ENCODE results near the gene C12orf60. TPM values are rescaled to one million over a fixed set of nuclear protein-coding genes. Genes with fewer than 3 reads are reported as not detected.
A peak's percentile ranks its signal among the peaks of the same experiment; 100 is the strongest.

Gene C12orf60
- total and polyA plus RNA-seq, 4 experiments from 2014 or later = 0.45 to 2.0 (median 1.4) TPM

DNA sequence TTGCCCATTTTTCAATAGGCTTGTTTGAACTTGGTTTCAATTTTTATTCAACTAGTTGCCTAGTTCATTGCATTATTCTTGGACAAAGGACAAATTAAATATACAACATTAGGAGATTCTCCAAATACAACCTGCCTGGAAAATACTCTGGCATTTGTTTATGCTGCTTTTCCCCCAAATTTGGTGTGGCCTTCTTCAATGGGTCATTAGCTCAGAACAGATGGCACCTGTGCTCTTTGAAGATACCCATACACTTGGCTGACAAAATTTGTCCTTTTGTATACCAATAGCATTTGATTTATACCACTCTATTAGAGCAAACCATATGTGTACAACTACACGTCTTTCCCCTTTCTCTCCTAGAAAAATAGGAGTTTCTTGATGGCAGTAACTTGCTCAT is 35.9 kb upstream of the C12orf60 start:
- no peak overlapping the region for H3K27ac ChIP-seq (ENCODE audit: low read depth, low read length)
- H3K36me3 ChIP-seq (ENCODE audit: insufficient read depth, low read length) = no peaks in the 10 kb centered on the region
- H3K4me1 Mint-ChIP-seq = peaks cover 24 to 68% (median 40%) of the 10 kb centered on the region in 4 donors
- no peak overlapping the region for H3K4me3 ChIP-seq (ENCODE audit: low read length in 2 of 2)
- ChIA-PET CTCF (ENCODE audit: partially characterized antibody) (no interaction called here), POLR2A (ENCODE audit: partially characterized antibody) (interaction anchor here (0.6 to 1.2 kb wide), 2 partner anchors 36 to 228 kb away, joined by 3 read pairs; partner anchors contain the start of genes C12orf60 and WBP11)
- intact Hi-C loops (cut with micrococcal nuclease) = no loop called here
- H3K36me3 Mint-ChIP-seq = peaks cover 50 to 66% of the 10 kb centered on the region in 2 donors
- no peaks in the 10 kb centered on the region for H3K9me3 ChIP-seq (ENCODE audit: control insufficient read depth in 1 of 2, low read length in 2 of 2)
- no peaks in the 10 kb centered on the region for H3K27me3 ChIP-seq (ENCODE audit: insufficient read depth, low read length)
- no peaks in the 10 kb centered on the region for H3K27me3 Mint-ChIP-seq
- H3K9me3 Mint-ChIP-seq = peaks cover 3 to 39% (median 17%) of the 10 kb centered on the region in 8 donors
- peak overlapping the region in 5 of 7 donors; percentile 3 to 100 (median 77) for H3K27ac Mint-ChIP-seq
- peak overlapping the region; percentile 4 to 60 (median 44) for H3K4me3 Mint-ChIP-seq
- DNase-seq = no peak
- peaks cover 36% of the 10 kb centered on the region for H3K4me1 ChIP-seq (ENCODE audit: insufficient read depth, low read length)

GRCh38 chr12:14768823-14769405 is 34.6 kb upstream of the C12orf60 start:
- H3K27ac Mint-ChIP-seq = peak overlapping the region; percentile 97 to 100 (median 99)
- Histone ChIP-seq H3K36me3 (ENCODE audit: insufficient read depth, low read length) (no peaks in the 10 kb centered on the region), H3K27me3 (ENCODE audit: insufficient read depth, low read length) (no peaks in the 10 kb centered on the region), H3K4me1 (ENCODE audit: insufficient read depth, low read length) (peaks cover 49% of the 10 kb centered on the region), H3K27ac (ENCODE audit: low read depth, low read length) (peak overlapping the region; percentile 98), H3K4me3 (ENCODE audit: low read length in 2 of 2) (peak overlapping the region; percentile 88 to 92), H3K9me3 (ENCODE audit: control insufficient read depth in 1 of 2, low read length in 2 of 2) (no peaks in the 10 kb centered on the region)
- H3K4me3 Mint-ChIP-seq = peak overlapping the region; percentile 94 to 99 (median 97)
- peaks cover 44 to 62% of the 10 kb centered on the region in 2 donors for H3K36me3 Mint-ChIP-seq
- ChIA-PET CTCF (ENCODE audit: partially characterized antibody) (interaction anchor here (0.7 to 4.6 kb wide), 19 partner anchors 8 to 403 kb away, joined by 3 to 27 read pairs (median 6); partner anchors contain the start of genes ATF7IP, C12orf60 and WBP11), POLR2A (ENCODE audit: partially characterized antibody) (interaction anchor here (0.9 to 8.5 kb wide), 19 partner anchors 11 to 1142 kb away, joined by 3 to 376 read pairs (median 11); partner anchors contain the start of genes ARHGDIB, ATF7IP, C12orf60 and DERA)
- peak in 4 of 5 donors; percentile 8 to 64 (median 18) for DNase-seq
- intact Hi-C loops (cut with micrococcal nuclease) = no loop called here
- H3K9me3 Mint-ChIP-seq = peaks cover 3 to 36% (median 17%) of the 10 kb centered on the region in 8 donors
- H3K4me1 Mint-ChIP-seq = peaks cover 24 to 72% (median 44%) of the 10 kb centered on the region in 4 donors
- no peaks in the 10 kb centered on the region for H3K27me3 Mint-ChIP-seq

GRCh38 chr12:14769466-14769968 is 34.0 kb upstream of the C12orf60 start:
- Mint-ChIP-seq H3K36me3 (peaks cover 41 to 68% of the 10 kb centered on the region in 2 donors), H3K4me3 (peak overlapping the region; percentile 94 to 99 (median 97)), H3K27ac (peak overlapping the region; percentile 97 to 100 (median 99)), H3K27me3 (no peaks in the 10 kb centered on the region), H3K9me3 (peaks cover 3 to 31% (median 17%) of the 10 kb centered on the region in 8 donors), H3K4me1 (peaks cover 28 to 78% (median 48%) of the 10 kb centered on the region in 4 donors)
- no peak for DNase-seq
- CTCF ChIA-PET (ENCODE audit: partially characterized antibody) = interaction anchor here (0.7 to 4.6 kb wide), 24 partner anchors 9 to 404 kb away, joined by 3 to 27 read pairs (median 5); partner anchors contain the start of genes ATF7IP, C12orf60, ERP27 and WBP11
- peak overlapping the region; percentile 98 for H3K27ac ChIP-seq (ENCODE audit: low read depth, low read length)
- H3K4me1 ChIP-seq (ENCODE audit: insufficient read depth, low read length) = peaks cover 49% of the 10 kb centered on the region
- peak overlapping the region; percentile 88 to 92 for H3K4me3 ChIP-seq (ENCODE audit: low read length in 2 of 2)
- POLR2A ChIA-PET (ENCODE audit: partially characterized antibody) = interaction anchor here (0.6 to 8.5 kb wide), 36 partner anchors 10 to 1142 kb away, joined by 3 to 376 read pairs (median 6); partner anchors contain the start of genes ARHGDIB, ATF7IP, C12orf60 and DERA
- no peaks in the 10 kb centered on the region for H3K27me3 ChIP-seq (ENCODE audit: insufficient read depth, low read length)
- intact Hi-C loops (cut with micrococcal nuclease) = no loop called here
- H3K9me3 ChIP-seq (ENCODE audit: control insufficient read depth in 1 of 2, low read length in 2 of 2) = no peaks in the 10 kb centered on the region
- no peaks in the 10 kb centered on the region for H3K36me3 ChIP-seq (ENCODE audit: insufficient read depth, low read length)

DNA sequence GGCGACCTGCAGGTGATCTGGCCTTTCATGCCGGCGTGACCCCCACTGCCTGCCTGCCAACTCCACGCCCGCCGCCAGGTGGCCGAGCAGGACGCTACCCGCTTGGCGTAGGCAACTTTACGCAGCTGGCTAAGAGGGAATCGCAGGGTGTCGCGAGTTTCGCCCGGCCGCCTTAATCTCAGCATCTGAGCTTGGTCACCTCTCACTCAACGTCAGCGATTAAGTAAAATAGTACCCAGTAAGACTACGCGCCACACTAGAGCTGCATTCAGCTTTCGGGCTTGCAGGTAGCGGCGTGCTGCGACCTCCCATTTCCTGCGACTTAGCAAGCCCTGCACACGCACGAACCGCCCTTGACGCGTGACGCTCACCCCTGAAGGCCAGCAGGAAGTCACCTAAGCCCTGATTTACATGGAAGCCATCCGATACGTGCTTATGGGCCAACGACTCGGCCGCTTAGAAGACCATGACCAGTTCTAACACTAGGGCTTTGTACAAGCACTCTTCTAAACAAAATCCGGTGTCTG is 33.4 kb upstream of the C12orf60 start:
- H3K4me1 ChIP-seq (ENCODE audit: insufficient read depth, low read length) = peaks cover 50% of the 10 kb centered on the region
- peak overlapping the region; percentile 98 for H3K27ac ChIP-seq (ENCODE audit: low read depth, low read length)
- H3K4me3 Mint-ChIP-seq = peak overlapping the region; percentile 94 to 99 (median 97)
- ChIA-PET CTCF (ENCODE audit: partially characterized antibody) (interaction anchor here (0.6 to 4.6 kb wide), 22 partner anchors 10 to 405 kb away, joined by 3 to 27 read pairs (median 6); partner anchors contain the start of genes ATF7IP, C12orf60, ERP27 and WBP11), POLR2A (ENCODE audit: partially characterized antibody) (interaction anchor here (0.6 to 8.5 kb wide), 40 partner anchors 10 to 1141 kb away, joined by 3 to 376 read pairs (median 6); partner anchors contain the start of genes ARHGDIB, ATF7IP, C12orf60 and DERA)
- no peaks in the 10 kb centered on the region for H3K36me3 ChIP-seq (ENCODE audit: insufficient read depth, low read length)
- intact Hi-C loops (cut with micrococcal nuclease) = loop anchor here (1.0 to 5.0 kb wide), 6 partner anchors 33 to 1017 kb away; partner anchors contain the start of genes C12orf60, EPS8 and WBP11
- peak overlapping the region; percentile 97 to 100 (median 99) for H3K27ac Mint-ChIP-seq
- no peaks in the 10 kb centered on the region for H3K9me3 ChIP-seq (ENCODE audit: control insufficient read depth in 1 of 2, low read length in 2 of 2)
- H3K4me1 Mint-ChIP-seq = peaks cover 30 to 83% (median 50%) of the 10 kb centered on the region in 4 donors
- no peaks in the 10 kb centered on the region for H3K27me3 ChIP-seq (ENCODE audit: insufficient read depth, low read length)
- DNase-seq = peak; percentile 87 to 94 (median 90)
- H3K36me3 Mint-ChIP-seq = peaks cover 36 to 69% of the 10 kb centered on the region in 2 donors
- H3K9me3 Mint-ChIP-seq = peaks cover 3 to 29% (median 17%) of the 10 kb centered on the region in 8 donors
- peak overlapping the region; percentile 88 to 92 for H3K4me3 ChIP-seq (ENCODE audit: low read length in 2 of 2)
- no peaks in the 10 kb centered on the region for H3K27me3 Mint-ChIP-seq

DNA sequence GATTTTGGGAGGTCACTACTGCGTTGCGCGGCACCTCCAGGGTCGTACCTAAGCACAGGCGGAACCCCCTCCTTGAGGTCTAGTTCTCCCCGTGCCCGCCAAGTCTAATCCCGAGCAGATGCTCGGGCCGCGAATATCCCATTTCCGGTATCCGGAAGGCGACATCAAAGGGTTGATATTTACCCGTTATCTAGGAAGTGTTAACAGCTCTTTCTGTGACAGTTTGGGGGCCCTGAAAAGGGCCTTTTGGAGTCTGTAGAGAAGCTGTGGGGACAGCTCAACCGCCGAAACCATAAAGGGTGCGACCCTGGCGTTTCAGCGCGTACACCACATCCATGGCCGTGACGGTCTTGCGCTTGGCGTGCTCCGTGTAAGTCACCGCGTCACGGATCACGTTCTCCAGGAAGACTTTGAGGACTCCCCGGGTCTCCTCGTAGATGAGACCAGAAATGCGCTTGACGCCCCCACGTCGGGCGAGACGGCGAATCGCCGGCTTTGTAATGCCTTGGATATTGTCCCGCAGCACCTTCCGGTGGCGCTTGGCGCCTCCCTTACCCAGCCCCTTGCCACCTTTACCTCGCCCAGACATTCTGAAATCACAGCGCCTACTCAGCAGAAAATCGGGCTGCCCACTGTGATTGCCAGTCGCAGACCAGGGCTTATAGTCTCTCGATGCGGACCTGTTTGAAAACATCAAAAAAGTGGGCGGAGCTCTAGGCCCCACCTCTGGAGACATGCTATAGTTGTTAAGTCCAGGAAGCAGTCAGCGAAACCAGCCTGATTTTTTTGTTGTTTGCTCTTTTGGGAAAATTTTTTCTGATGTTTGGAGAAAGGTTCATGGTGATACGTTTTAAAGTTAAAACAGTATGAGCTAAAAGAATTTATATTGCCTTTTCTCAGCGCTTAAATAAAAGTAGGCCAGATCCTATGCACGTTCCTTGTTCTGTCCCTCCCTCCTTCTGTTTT is 32.7 kb upstream of the C12orf60 start:
- ChIA-PET POLR2A (ENCODE audit: partially characterized antibody) (interaction anchor here (0.6 to 8.5 kb wide), 55 partner anchors 9 to 1140 kb away, joined by 3 to 376 read pairs (median 5); partner anchors contain the start of genes ARHGDIB, ATF7IP, C12orf60 and DERA), CTCF (ENCODE audit: partially characterized antibody) (interaction anchor here (0.6 to 4.6 kb wide), 29 partner anchors 10 to 516 kb away, joined by 3 to 27 read pairs (median 4); partner anchors contain the start of genes ATF7IP, C12orf60, ERP27 and WBP11)
- H3K36me3 ChIP-seq (ENCODE audit: insufficient read depth, low read length) = no peaks in the 10 kb centered on the region
- Mint-ChIP-seq H3K4me1 (peaks cover 36 to 83% (median 53%) of the 10 kb centered on the region in 4 donors), H3K9me3 (peaks cover 1 to 23% (median 14%) of the 10 kb centered on the region in 8 donors), H3K4me3 (peak overlapping the region; percentile 94 to 99 (median 97)), H3K27me3 (no peaks in the 10 kb centered on the region), H3K36me3 (peaks cover 28 to 65% of the 10 kb centered on the region in 2 donors), H3K27ac (peak overlapping the region; percentile 97 to 100 (median 99))
- H3K9me3 ChIP-seq (ENCODE audit: control insufficient read depth in 1 of 2, low read length in 2 of 2) = no peaks in the 10 kb centered on the region
- H3K27ac ChIP-seq (ENCODE audit: low read depth, low read length) = peak overlapping the region; percentile 98
- peak; percentile 94 to 96 (median 95) for DNase-seq
- no peaks in the 10 kb centered on the region for H3K27me3 ChIP-seq (ENCODE audit: insufficient read depth, low read length)
- H3K4me3 ChIP-seq (ENCODE audit: low read length in 2 of 2) = peak overlapping the region; percentile 88 to 92
- intact Hi-C loops (cut with micrococcal nuclease) = loop anchor here (1.0 to 5.0 kb wide), 8 partner anchors 33 to 1017 kb away; partner anchors contain the start of genes ARHGDIB, ATF7IP, C12orf60 and EPS8
- H3K4me1 ChIP-seq (ENCODE audit: insufficient read depth, low read length) = peaks cover 55% of the 10 kb centered on the region

Measured in CD4-positive, alpha-beta memory T cell (primary cell).